GM18511 (cell line): ENCODE results near the gene TWIST2.

Experiments
- ATAC-seq: cut with Tn5 transposase; IDR thresholded peaks from one replicate; pipeline ENCODE4 v1.9.1; 2021; ENCODE audit warnings: mild to moderate bottlenecking, moderate library complexity; ENCODE audit not compliant: unreplicated experiment

TWIST2 gene

GRCh38 chr2:238872026-238872425 lies 24.1 kb downstream of the TWIST2 start:
- no peak for ATAC-seq

DNA sequence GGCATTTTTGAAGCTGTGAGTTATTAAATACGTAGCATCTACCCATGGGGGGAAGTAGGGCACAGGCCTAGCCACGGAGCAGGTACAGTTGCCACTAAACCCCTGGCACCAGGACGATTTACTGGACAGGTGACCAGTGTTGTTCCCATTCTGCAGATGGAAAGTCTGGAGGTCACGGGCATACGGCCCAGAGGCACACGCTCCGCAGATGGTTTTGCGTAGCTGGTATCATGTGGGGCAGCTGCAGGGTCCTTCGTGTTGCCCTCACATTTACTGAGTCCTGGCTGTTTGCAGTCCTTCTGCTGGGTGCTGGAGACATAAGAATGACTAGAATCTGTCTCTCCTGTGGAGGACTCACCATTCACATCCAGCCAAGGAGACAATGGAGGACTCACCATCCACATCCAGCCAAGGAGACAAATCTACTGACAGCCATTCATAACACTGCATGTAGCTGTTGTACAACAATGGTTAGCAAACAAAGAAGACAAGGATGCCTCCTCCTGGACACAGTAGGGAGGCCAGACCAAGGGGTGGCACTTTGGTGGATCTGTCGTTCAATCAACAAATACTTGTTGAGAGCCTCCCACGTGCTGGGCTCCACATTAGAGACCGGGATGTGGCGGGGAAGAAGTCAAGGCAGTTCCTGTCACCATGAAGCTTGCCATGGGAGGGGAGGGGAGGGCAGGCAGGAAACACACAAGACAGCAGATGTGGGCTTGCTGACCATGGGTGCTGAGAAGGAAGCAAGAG lies 24.9 kb downstream of the TWIST2 start:
- ATAC-seq = no peak

- no peak for ATAC-seq
These were observed 25.5 kb downstream of the TWIST2 start for GRCh38 chr2:238873381-238873801.

DNA sequence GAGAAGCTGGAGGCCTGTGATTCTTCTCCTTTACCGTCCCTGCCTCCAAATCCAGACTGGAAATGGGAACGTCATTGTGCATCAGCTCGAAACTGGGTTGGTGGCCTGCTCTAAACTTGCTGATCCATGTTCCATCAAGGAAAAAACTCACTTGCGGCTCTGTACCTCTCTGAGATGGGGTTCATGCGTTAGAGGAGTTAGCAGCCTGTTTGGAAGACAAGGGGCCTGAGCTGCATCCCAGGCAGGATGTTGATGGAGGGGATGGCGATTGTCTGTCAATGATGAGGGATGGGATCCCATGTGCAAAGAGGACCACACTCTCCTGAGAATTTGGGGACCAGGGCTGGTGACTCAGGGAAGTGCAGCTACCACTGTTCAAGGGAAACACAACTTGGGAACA lies 26.0 kb downstream of the TWIST2 start:
- no peak for ATAC-seq

GRCh38 chr2:238874330-238875050 lies 26.6 kb downstream of the TWIST2 start:
- no peak for ATAC-seq

GRCh38 chr2:238875101-238875470 lies 27.2 kb downstream of the TWIST2 start:
- no peak for ATAC-seq

DNA sequence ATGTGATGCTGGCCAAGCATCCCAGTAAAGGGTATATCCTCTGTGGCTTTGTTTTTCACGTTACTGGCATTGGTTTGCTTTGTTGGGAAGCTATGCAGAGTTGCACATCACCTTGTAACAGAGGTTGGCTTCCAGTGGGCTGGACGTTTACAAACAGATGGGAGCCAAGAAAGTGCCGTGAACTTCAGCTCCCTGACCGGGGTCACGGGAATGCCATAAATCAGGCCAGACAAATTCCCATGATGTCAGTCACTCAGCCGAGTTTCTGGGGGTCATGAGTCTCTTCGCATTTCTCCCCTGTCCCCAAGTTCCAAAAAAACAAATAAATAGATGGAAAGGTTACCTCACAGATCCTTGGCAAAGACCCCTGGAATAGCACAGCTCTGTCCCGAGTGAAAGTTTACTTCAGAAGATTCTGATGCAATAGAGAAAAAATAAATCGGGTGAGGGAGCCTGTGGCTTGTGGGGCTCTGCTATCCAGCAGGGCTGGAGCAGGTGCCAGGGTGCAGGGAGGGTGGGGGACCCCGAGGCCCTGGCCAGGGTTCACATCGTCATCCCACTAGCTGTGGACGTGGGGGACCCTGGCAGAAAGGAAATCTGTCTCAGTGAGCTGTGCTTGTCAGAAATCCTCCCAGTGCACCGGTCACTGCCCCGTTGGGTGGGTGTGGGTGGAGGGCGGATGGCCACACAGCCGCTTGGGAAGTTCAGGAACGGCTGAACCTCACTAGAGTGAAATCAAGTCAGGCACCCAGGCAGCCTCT lies 27.8 kb downstream of the TWIST2 start:
- ATAC-seq = no peak

DNA sequence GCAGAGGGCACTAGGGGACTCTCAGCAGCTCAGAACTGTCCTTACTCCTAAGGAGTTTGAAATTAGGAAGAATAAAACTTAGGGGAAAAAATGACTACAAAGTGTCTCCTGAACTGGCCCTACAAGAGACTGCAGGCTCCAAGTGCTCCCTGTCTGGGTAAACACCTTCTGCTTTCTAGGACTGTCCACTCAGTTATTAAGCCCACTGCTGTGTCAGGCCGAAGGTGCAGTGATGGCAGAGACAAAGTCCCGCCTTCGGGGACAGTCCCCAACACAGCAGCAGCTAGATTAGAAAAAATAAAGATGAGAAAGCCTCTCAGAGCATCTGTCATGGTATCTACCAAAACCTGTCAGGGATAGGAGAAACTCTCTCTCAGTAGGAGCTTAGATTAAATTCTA lies 28.3 kb downstream of the TWIST2 start:
- ATAC-seq = no peak

GRCh38 chr2:238878051-238878735 lies 30.3 kb downstream of the TWIST2 start:
- no peak for ATAC-seq

- no peak for ATAC-seq
These were observed 31.2 kb downstream of the TWIST2 start for GRCh38 chr2:238879043-238879442.

DNA sequence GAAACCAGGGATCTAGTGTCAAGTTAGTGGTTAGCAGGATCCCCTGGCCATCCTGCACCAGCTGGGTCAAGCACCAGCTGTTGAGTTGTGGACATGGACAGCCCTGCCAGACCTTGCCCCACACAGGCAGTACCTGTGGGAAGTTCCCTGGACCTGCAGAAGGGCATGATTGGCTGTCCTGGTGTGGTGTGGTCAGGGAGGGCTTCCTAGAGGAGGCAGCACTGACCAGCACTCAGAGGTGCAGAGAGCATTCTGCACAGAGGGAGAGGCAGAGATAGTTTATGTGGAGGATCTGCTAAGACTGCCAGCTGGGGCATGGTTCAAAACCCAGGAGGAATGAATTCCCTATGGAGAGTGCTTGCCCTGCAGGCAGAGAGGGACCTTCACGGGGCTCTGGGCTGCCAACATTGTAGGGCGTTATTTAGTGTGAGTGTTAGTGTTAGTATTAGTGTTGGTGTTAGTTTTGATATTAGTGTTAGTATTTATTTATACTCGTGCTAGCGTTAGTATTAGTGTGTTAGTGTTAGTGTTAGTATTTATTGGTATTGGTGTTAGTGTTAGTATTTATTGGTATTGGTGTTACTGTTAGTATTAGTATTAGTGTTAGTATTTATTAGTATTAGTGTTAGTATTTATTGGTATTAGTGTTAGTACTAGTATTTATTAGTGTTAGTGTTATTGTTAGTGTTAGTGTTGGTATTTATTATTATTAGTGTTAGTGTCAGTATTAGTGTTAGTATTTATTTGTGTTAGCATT lies 31.9 kb downstream of the TWIST2 start:
- ATAC-seq = no peak

DNA sequence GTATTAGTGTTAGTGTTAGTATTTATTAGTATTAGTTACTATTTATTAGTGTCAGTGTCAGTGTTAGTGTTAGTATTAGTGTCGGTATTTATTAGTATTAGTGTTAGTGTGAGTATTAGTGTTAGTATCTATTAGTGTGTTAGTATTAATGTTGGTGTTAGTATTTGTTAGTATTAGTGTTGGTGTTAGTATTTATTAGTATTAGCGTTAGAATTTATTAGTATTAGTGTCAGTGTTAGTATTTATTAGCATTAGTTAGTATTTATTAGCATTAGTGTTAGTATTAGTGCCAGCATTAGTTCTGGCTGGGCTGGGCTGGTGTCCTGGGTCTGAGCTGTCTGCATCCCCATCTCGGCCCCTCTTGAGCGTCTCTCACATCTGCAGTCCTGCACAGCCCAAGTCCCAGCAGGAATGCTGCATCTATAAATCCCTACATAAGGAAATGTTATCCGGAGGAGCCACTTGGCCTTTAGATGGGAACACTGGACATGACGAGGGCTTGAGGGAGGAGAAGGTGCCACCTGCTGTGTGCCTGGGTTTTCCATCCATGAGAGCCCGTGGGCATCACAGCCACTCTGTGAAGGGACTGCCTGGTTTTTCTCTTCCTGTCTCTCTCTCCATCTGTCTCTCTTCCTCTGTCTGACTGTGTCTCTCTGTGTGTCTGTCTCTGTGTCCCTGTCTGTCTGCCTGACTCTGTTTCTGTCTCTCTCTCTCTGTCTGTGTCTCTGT lies 33.6 kb downstream of the TWIST2 start:
- ATAC-seq = no peak

- no peak for ATAC-seq
These were observed 34.3 kb downstream of the TWIST2 start for GRCh38 chr2:238882082-238882755.

DNA sequence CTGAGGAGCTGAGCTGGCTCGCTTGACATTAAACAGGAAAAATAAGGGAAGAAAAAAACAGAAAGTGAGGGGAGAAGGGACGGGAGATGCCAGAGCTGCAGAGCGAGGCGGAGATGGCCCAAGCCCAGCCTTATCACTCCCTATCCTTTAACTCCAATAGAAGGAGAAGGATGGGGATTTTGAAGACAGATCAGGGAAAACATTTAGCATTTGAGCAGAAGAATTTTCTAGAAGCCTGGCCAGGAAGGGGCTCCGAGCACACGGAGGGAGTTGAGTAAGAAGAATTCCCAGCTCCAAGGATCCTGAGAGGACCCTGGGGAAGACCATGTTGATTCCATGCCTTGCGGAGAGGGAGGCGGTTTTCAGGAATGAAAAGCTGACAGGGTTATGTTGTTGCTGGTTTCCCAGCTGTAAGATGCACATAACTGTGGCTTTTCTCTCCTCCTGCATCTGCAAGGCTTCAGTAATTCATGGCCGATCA lies 35.6 kb downstream of the TWIST2 start:
- no peak for ATAC-seq

DNA sequence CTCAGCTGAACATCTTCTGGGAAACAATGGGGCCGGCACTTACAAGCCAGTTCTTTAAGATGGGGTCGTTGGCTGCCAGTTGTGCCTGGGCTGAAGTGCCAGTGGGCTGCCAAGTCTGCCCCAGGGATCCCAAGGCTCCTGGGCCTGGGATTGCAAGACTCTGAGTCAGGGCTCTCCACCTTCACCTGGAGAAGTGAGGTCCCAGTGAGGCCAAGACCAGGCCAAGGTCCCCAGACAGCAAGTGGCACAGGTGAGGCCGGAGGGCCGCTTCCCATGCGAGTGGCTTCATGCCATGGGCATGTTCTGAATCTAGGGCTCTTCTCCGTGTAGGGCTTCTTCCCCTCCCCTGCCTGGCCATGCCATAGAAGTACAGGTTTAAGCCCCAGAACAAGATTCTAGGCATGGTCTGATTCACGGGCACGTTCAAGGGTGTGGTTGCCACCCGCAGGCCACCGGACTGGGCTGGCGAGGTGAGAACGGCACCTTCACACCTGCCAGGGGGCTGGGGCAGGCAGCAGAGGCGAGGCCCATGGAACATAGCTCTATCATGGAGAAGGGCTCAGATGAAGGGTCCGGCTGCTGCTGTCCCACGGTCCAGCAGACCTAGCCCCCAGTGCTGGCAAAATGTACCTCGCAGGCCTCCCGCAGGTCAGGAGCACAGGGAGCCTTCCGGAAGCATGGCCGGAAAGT lies 36.4 kb downstream of the TWIST2 start:
- no peak for ATAC-seq

GRCh38 chr2:238884812-238885408 lies 37.0 kb downstream of the TWIST2 start:
- no peak for ATAC-seq

GRCh38 chr2:238886453-238887094 lies 38.7 kb downstream of the TWIST2 start:
- no peak for ATAC-seq

- no peak for ATAC-seq
These were observed 39.7 kb downstream of the TWIST2 start for GRCh38 chr2:238887616-238888015.
